SHP77 (cell line): ENCODE measurements around the gene THSD1.

ENCODE experiments used
- DNase-seq, 2 experiments: peaks; one replicate each; lab custom pipeline; 2025; lab: John Stamatoyannopoulos, UW

The THSD1 gene, protein sequence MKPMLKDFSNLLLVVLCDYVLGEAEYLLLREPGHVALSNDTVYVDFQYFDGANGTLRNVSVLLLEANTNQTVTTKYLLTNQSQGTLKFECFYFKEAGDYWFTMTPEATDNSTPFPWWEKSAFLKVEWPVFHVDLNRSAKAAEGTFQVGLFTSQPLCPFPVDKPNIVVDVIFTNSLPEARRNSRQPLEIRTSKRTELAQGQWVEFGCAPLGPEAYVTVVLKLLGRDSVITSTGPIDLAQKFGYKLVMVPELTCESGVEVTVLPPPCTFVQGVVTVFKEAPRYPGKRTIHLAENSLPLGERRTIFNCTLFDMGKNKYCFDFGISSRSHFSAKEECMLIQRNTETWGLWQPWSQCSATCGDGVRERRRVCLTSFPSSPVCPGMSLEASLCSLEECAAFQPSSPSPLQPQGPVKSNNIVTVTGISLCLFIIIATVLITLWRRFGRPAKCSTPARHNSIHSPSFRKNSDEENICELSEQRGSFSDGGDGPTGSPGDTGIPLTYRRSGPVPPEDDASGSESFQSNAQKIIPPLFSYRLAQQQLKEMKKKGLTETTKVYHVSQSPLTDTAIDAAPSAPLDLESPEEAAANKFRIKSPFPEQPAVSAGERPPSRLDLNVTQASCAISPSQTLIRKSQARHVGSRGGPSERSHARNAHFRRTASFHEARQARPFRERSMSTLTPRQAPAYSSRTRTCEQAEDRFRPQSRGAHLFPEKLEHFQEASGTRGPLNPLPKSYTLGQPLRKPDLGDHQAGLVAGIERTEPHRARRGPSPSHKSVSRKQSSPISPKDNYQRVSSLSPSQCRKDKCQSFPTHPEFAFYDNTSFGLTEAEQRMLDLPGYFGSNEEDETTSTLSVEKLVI

GRCh38 chr13:52405767-52406494 is at the start of gene THSD1:
TSS of gene THSD1 (minus strand) at chr13:52406172. CDS start at chr13:52402600, 3,572 bp downstream.
- peak; percentile 40 to 41 for DNase-seq

DNA sequence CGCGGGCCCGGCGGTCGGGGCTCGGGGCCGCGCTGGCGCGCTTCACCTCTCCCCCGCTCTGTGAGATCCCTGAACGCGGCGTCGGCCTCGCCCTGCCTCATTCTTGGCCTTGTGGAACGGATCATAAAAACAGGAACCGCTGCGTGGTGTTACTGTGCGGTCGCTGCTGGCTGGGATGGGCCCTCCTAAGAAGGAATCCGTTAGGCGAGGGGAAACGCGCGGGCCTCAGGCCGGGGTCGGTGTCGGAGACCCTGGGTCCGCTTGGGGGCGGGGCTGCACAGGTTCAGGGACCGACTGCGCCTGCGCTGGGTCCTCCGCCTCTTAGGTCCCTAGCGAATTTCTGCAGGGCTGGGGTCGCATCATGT is 49.7 kb upstream of the THSD1 start:
- DNase-seq, result peak; percentile 55 to 71

DNA sequence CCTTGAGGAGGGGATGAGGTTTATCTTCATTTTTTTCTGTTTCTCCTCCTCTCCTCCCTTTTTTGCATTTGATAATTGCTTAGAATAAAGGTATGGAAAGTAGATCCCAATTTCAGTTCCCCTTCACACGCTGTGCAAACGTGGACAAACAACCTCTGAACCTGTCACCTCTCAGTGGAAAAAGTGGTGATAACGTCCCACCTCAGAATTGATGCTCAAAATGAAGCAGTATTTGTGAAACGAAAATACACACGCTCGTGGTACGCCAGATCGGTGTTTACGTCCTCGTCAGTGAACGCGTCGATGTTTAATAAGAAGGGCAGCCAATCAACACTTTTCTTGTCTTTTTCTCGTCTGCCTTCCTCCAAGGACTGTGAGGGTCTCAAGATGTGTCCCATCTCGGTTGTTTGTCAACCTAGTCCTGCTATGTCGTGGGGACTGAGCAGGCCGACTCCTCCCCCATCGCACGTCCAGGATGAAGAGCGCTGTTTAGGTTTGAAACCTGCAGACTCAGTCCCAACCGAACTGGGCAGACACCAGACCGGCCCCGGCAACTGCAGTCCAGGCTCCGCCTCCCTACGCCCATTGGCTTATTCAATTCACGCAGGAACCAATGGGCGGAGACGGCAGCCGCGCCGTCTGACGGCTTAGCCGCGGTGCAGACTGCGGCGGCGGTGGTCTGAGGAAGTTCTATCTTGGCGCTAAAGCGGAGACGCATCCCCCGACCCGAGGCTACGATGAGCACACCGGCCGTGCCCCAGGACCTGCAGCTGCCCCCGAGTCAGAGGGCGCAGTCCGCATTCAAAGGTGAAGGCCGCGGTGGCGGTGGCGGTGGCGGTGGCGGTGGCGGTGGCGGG is 49.1 kb upstream of the THSD1 start, which contains the start of gene CKAP2:
CKAP2 (plus strand) TSS at position 659 of the 857 bp plus-strand sequence; CDS start at position 738, 79 bp downstream.
- DNase-seq, result peak; percentile 88 to 95

DNA sequence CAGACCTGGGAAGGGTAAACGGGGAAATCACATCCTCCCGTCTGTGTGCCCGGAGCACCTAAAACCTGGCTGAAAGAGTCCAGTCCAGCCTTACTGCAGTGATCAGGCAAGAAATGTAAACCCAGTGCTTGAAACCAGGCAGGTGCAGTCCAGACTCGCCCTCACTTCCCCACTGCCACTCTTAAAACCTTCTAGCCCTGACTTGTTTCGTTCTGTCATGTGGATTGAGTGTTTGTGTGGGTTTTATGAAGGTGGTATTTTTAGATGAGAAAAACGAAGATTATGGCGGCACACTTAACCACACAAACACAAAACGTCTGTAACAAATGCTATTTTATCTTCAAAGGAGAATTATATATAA is 48.5 kb upstream of the THSD1 start:
- peak; percentile 45 to 70 for DNase-seq

GRCh38 chr13:52452470-52452869 is 46.5 kb upstream of the THSD1 start:
- DNase-seq, result no peak

GRCh38 chr13:52451135-52451804 is 45.3 kb upstream of the THSD1 start:
- no peak for DNase-seq

DNA sequence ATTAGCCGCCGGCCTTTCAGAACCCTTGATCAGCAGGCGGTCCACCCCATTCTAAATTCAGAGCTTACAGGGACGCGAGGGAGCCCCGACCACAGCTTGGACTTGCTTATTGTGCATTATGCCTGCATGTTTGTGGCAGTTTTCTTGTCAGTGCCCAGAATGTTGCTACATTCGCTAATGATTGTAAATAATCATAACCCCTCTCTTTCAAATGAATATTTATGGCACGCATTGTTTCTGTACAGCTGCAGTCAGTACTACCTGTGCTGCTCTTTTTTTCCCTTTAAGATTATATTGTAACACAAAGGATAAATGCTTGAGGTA is 44.8 kb upstream of the THSD1 start:
- no peak for DNase-seq

DNA sequence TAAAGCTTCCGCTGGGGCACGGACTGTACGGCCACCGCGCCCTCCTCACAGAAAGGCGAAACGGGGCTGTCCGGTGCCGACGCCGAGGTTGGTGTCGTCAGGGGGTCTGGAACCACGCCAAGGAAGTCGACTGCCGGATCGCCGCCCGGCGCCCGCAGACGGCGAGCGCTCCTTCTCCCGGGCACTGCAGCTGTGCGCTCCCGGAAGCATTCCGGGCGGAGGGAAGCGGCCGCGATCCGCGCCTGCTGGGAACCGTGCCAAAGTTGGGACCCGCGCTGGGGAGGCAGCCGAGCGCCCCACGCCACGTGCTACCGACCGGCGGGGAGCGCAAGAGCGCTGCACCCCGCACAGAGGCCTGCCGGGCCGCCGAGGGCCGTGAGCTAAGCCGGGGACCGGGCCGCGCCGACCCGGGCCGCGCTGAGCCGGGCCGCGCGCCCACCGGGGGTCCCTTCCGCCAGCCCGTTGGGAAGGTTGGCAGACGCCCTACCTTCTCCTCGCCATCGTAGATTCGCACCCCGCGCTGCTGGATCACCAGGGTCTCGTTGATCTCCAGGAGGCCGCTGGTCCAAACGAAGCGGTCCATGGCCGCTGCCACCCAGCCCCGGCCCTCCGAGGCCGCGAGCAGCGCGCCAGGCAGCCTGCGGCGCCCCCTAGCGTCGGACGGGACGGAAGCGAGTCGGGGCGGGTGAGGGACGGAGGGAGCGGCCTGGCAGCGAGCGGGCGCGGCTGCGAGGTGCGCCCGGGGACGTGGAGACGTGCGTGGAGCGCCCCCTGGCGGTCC is 44.2 kb upstream of the THSD1 start, which contains the start of gene VPS36:
VPS36 (minus strand) TSS at position 623 of the 781 bp plus-strand sequence; CDS start at position 583, 40 bp downstream.
- DNase-seq, result peak; percentile 79 to 86

- no peak for DNase-seq
Measured at GRCh38 chr13:52449331-52450011, 43.5 kb upstream of the THSD1 start.

DNA sequence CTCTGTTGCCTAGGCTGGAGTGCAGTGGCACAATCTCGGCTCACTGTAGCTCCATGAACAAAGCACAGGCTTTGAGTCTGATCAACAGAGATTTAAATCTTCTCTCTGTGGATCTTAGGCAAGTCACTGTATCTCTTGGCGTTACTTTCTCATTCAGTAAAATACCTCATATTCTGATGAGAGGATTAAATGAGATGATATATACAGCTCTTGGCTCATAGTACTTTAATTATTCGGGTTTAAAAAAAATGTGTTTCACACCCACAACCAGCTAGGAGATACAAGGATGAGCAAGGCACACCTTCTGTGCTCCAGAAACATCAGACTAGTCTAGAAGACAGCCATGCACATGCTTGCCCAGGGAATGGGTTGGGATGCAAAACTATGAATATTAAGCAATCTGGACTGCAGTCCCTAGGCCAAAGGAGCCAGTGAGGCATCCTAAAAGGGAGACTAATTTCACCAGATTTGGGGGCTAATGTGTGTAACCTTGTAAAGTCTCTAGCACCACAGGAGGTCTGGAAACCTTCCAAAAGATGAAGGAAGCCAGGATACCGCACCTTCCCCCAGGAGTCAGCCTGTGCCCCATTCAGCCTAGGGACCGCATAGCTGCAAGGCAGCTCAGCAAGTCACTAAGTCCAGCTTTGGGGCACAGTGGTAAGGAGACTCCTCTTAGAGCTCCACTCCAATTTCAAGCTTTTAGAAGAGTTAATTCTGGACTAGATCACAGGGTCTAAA is 42.0 kb upstream of the THSD1 start:
- DNase-seq, result no peak

DNA sequence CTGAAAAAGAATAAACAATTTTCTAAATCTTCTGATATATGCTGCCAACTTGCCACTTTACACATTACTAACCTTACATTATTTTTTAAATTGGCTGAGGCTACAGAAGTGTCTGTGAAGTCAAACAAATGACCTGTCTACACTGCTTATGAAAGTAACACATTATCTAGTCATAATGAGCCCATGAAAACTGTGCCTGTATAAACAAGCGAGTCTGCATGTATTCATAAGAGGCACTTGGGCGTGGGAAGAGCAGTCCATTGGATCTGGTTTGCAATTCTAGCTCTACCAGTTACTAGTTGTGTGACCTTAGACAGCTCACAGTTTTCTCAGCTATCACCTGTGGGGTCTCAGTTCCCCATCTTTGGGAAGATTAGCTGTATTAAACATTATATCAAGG is 41.4 kb upstream of the THSD1 start:
- DNase-seq, result no peak

- no peak for DNase-seq
Measured at GRCh38 chr13:52446265-52446664, 40.3 kb upstream of the THSD1 start.

DNA sequence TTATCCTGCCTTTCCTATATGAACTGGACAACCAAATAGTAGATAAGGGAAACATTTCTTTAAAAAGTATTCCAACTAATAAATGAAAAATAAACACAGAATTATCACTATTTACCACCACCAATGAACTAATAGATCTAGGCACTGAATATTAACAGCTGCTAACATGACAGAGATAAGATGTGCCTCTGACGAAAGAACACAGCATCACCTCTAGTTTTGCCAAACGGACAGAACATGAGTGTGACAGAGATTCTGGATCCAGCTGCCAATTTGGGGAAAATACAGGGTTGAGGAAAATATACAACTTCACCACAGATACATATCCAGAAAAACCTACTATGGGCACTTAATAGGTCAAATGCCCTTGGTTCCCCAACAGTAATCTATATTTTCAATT is 26.5 kb upstream of the THSD1 start:
- DNase-seq, result no peak

DNA sequence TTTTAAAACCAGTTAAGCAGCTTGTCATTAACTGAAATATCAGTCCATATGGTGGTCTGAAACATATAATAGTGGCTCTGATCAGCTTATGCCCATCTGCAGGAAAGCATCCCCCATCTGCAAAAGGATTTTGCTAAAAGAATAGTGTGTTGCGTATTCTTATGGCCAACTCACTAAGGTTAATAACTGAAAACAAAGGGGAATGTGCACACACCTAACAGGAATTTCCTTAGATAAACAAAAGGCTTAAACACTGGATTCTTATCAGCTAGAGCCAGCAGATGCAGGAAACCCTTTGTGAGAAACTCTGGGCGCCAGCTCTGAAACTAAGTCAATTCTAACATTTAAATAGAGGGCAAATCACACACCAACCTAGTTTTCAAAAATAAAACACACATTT is 22.3 kb upstream of the THSD1 start:
- DNase-seq, result no peak

DNA sequence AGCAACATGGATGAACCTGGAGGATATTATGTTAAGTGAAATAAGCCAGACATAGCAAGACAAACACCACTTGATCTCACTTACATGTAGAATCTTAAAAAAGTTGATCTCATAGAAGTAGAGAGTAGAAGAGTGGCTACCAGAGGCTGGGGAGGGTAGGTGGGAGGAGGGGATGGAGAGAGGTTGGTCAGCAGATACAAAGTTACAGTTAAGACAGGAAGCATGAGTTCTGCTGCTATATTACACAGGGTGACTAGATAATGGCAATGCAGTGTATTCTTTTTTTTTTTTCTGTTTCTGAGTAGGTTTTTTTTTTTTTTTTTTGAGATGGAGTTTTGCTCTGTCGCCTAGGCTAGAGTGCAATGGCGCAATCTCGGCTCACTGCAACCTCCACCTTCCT is 15.2 kb upstream of the THSD1 start:
- no peak for DNase-seq

- no peak for DNase-seq
Measured at GRCh38 chr13:52419080-52419479, 13.1 kb upstream of the THSD1 start.

DNA sequence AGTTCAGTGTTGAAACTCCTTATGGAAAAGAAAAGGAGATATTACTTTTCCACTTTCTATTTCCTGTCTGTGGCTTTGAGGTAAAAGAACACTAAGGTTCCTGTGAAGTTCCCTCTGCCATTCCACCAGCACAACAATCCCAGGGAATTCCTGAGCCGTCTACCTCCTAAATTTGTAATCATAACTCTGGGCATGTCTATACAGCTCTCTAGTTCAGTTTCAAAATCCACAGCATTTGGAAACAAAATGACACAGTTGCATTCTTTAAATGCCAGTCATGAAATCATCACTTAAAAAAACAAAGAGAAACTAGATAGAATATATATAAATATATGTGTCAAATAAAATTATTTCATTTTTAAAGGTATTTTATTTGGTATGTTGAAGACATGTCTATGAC is 9.0 kb upstream of the THSD1 start:
- no peak for DNase-seq

GRCh38 chr13:52414051-52414450 is 8.1 kb upstream of the THSD1 start:
- no peak for DNase-seq

DNA sequence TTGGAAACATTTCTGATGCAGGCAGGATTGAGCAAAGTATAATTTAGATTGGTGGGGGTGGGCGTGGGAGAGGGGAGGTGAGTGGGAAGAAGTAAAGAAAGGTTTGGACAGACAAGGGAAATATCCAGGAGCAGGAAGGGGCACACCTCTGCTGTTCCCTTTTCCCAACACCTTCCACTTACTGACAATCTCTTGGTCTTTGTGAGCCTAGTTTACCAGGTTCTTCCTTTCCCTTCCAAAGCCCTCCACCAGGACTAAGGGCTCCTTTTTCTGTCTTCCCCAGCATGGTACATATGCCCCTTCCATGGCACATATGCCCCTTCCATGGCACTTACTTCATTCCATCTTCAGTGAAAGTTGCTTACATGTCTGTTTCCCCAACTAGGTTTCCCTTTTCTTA is 6.2 kb upstream of the THSD1 start:
- no peak for DNase-seq
